ENCODE measurements around the gene TK2.
A peak's percentile ranks its signal among the peaks of the same experiment; 100 is the strongest.
"Not testable (repeated sequence)": the region's sequence is repeated elsewhere in the genome, so short reads cannot be mapped to it uniquely, and the experiment has no call there.

Gene TK2

DNA sequence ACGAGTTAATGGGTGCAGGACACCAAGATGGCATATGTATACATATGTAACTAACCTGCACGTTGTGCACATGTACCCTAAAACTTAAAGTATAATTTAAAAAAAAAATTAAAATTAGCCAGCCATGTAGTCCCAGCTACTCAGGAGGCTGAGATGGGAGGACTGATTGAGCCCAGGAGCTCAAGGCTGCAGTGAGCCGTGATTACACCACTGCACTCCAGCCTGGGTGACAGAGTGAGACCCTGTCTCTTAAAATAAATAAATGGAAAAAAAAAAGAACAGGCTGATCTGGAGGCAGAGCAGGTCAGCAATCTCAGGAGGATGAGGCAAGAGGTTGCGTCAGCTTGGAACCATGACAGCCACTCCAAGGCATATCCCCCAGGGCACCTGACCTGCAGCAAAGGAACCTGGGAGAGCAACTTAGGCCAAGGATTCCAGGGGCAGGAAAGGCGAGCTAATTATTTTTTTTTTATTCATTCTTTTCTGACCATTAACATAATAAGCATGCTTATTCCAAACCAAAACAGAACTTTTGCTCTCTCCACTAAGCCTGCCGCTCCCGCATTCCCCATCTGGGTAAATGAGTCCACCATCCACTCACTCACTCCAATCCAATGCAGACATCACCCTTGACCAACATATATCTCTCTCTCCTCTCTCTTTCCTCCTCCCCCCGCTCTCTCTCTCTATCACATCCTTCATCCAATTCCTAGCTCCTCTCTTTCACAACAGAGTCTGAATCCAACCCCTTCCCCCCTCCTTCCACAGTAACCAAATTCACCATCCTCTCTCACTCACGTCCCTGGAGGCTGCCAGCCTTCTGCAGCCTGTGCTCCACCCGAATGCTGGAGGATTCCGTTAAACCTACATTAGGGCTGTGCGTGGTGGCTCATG is 47.7 kb downstream of the TK2 start:
- no peak for DNase-seq

DNA sequence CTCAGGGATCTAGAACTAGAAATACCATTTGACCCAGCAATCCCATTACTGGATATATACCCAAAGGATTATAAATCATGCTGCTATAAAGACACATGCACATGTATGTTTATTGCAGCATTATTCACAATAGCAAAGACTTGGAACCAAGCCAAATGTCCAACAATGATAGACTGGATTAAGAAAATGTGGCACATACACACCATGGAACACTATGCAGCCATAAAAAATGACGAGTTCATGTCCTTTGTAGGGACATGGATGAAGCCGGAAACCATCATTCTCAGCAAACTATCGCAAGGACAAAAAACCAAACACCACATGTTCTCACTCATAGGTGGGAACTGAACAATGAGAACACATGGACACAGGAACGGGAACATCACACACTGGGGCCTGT is 48.4 kb downstream of the TK2 start:
- DNase-seq, result not testable (repeated sequence)

DNA sequence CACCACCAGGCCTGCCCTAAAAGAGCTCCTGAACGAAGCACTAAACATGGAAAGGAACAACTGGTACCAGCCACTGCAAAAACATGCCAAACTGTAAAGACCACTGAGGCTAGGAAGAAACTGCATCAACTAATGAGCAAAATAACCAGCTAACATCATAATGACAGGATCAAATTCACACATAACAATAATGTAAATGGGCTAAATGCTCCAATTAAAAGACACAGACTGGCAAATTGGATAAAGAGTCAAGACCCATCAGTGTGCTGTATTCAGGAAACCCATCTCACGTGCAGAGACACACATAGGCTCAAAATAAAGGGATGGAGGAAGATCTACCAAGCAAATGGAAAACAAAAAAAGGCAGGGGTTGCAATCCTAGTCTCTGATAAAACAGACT is 52.0 kb downstream of the TK2 start:
- not testable (repeated sequence) for DNase-seq

DNA sequence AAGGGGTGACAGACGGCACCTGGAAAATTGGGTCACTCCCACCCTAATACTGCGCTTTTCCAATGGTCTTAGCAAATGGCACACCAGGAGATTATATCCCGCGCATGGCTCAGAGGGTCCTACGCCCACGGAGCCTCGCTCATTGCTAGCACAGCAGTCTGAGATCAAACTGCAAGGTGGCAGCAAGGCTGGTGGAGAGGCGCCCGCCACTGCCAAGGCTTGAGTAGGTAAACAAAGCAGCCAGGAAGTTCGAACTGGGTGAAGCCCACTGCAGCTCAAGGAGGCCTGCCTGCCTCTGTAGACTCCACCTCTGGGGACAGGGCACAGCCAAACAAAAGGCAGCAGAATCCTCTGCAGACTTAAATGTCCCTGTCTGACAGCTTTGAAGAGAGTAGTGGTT is 53.7 kb downstream of the TK2 start:
- not testable (repeated sequence) for DNase-seq

DNA sequence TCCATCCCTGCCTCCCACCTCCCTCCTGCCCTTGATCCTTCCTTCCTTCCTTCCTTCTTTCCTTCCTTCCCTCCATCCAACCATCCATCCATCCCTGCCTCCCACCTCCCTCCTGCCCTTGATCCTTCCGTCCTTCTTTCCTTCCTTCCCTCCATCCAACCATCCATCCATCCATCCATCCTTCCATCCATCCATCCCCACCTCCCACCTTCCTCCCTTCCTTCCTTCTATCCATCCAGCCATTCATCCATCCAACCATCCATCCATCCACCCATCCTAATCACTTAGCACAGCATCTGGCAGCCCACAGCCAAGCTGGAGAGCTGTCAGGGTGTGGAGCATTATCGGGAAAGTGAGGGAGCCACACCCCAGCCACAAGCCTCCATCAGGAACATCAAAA is 54.5 kb downstream of the TK2 start:
- DNase-seq, result no peak

DNA sequence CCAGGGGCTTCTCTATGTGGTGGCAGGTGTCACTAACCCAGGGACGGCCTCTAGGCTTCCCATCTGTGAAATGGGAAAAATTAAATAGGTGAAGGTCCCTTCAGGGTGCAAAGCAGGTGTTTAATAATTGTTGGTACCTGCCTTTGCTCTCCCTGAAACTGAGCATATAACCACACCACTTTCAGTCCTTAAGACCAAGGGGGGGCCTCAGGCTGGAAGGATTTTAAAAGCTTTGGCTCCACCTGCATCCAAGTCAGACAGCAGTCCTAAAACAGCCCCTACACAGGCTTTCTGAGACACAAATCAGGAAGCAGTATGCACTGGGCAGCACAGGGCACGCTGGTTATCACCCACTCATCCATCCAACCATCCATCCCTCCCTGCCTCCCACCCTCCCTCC is 55.0 kb downstream of the TK2 start:
- DNase-seq, result no peak

DNA sequence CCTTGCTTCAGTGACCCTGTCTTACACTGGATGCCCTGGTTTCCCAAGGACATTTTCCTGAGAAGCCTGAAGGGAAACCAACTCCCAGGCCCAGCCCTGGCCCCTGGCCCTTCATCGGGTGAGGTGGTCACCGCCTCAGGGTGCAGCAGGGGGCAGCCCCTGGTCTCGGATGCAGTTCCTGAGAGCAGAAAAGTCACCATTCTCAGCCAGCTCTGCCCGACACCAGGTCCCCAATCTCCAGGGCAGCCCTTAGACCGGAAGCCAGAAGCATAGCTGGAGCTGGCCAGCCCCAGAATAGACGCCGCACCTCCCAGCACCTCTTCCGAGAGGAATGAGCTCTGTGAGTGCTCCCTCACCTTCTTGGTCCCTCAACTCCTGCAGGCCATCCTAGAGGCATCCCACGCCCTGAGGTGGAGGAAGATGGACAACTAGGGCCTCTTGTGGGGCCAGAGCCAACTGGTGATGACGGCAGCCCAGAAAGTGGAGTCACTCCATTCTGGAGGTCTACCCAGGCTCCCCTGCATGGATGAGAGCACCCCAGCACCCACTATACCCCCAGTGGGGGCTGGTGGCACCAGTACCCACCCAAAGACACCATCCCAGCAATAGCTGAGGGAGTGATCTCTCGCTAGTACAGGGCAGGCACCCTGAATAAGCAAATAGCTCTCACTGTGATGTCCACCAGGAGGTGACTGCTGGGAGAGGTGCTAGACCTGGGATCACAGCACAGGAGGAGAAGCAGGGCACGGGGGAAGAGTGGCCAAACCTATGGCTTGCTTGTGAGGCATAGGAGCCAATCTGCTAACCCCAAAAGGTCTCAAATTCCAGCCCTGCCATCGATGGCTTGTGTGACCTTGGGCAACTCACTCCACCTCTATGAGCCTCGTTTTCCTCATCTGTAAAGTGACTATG is 56.2 kb downstream of the TK2 start:
- DNase-seq, result no peak

DNA sequence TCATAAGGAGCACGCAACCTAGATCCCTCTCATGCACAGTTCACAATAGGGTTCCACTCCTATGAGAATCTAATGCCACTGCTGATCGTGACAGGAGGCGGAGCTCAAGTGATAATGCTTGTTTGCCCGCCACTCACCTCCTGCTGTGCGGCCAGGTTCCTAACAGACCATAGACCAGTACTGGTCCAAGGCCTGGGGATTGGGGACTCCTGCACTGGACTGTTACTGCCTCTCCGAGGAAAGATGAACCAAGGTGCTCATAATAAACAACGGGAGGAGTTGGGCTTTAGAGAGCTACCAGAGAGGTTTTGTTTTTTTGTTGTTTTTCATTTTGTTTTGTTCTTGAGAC is 58.2 kb downstream of the TK2 start:
- no peak for DNase-seq

DNA sequence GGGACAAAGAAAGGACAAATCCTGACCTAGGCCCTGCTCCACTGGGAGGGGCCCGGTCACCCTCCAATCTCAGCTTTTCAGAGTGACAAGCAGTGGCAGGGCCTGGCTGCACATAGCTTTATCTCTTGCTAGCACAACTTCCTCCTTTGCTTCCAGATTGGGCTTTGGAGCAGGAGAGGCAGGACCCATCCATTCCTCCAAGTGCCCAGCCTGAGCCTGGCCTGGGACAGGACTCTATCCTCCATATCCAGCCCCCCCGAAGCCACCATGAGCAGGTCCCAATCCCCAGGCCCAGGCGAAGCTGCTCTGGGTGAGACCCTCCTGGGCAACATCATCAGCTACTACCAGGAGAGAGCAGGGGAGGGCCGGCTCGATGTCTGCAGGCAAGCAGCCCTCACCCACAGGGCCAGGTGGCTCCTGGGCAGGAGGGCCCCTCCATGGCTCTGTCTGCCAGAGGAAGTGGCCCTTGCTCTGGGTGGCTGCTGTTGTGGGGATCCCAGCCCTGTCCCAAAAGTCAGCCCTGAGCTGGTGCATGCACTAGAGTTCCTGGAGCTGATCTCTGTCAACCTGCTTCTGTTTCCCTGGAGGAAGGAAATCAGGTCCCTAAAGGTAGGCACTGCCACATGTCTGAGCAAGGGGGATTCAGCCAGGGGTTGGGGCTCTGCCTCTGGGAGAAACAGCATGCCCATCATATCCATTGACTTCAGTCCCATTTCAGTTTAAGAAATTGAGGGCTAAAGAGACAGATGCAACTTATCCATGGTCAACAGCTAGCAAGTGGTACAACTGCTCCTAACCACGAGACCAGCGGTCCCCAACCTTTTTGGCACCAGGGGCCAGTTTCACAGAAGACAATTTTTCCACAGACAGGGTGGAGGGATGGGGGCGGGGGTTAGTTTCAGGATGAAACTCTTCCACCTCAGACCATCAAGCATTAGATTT is 58.9 kb downstream of the TK2 start:
- DNase-seq, result no peak

DNA sequence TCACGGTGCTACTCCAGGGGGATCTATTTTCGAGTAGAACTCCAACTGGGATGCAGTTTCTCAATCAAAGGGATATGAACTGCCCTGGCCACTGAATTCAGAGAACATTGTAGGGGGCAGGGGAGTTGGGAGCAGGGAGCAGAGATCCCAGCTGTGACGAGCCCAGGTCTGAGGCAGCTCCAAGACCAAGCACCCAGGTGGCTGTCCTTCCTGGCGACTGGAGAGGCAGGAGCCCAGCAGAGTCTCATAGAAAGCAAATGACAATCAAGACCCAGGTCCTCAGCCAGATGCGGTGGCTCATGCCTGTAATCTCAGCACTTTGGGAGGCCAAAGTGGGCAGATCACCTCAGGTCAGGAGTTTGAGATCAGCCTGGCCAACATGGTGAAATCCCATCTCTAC is 60.1 kb downstream of the TK2 start:
- no peak for DNase-seq

DNA sequence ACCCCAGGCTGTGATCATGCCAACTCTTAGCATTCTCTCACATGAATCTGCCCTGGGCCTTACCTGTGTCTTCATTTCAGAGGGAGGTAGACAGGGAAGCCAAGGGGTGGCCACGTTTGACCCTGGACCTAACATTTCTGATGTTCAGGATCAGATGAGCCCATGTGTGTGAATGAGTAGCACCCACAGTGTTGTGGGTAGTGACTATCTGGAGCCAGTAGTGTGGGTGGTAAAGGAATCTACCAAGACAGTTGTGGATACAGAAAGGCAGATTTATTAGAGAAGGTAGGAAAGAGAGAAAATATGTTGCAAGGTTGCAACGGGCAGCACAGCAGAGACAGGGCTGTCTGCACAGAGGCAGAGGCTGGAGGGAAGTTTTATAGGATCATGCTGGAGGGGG is 60.5 kb downstream of the TK2 start:
- DNase-seq, result no peak

DNA sequence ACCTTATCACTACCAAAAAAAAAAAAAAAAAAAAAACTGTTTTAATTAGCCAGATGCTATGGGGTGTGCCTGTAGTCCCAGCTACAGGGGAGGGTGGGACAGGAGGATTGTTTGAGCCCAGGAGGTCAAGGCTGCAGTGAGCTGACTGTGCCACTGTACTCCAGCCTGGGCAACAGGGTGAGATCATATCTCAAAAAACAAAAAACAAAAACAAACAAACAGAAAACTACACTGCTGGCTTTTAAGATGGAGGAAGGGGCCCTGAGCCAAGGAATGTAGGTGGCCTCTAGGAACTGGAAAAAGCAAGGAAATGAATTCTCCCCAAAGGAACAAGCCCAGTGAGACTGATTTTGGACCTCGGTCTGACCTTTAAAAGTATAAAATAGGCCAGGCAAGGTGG is 61.4 kb downstream of the TK2 start:
- no peak for DNase-seq

DNA sequence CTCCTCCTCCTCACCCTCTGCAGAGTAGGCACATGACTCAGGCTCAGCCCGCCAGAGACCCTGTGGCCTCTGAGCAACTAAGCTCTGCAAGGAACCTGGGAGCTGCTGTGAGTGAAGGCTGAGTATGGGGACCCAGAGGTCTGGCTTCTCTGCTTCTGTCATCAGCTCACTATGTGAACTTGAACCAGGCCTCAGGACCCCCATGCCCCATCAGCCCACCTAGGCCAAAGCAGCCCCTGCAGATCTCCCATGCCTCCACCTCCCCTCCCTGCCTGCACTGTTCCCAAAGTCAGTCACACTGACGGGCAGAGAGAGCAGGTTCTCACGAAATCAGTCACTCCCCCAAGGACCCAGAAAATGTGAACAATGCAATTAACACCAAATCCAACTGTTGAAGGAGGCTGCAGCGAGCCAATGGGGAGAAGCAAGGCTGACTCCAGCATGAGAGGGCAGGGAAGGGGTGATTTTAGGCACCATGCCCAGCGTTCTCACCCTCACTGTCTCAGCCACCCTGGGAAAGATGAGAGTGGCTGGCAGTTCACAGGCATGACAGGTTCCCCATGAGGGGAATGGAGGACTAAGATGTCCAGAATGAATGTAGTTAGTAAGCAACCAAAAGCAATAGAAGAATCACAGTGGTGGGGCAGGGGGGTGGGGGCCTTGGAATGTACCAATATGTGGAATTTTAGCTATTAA is 62.2 kb downstream of the TK2 start:
- DNase-seq, result no peak

DNA sequence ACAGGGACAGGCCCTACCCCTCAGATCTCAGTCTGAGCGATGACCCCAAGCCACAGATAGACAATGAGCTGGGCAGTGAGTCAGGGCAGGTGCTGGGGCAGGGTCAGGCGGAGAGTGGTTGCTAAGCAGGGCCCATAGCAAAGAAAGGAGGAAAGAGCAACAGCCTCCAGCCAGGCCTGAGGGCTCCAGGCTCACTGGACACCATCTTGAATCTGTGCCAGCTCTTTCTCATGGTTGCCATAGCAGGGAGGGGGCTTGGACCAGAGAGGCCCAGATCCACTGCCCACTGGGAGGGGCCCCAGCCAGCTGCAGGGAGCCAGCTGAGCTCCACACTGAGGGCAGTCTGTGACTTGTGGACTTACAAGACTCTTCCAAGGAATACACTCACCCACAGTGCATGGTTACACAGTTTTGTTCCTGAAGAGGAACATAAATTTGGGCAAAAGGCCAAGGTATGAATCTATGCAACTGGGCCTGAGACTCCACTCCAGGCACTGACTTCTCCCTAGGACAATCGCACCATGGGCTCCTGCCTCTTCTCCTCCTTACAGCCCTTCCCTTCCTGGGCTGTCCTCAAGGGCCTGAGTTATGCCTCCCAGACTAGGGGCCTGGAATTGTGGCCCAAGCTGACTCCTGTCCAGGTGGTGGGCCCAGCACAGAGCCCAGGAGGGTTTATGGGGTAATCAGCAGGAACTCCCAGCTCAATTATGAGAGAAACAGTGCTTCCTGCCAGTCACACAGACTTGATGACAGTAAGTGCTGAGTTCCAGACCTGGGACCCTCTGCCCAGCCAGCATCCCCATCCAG is 62.9 kb downstream of the TK2 start:
- no peak for DNase-seq

DNA sequence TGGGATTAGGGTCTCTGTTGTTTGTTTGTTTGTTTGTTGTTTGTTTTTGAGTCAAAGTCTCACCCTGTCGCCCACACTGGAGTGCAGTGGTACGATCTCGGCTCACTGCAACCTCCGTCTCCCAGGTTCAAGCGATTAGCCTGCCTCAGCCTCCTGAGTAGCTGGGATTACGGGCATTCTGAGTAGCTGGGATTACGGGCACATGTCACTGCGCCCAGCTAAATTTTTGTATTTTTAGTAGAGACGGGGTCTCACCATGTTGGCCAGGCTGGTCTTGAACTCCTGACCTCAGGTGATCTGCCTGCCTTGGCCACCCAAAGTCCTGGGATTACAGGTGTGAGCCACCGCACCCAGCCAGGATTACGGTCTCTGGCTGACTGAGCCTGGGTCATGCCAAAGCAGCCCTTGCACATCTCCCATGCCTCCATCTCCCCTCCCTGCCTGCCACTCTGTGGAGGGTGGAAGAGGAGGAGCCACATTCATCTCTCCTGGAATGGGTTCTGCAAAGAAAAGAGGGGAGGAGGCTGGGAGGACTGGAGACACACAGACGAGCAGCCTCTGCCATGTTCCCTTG is 63.6 kb downstream of the TK2 start:
- DNase-seq, result no peak

DNA sequence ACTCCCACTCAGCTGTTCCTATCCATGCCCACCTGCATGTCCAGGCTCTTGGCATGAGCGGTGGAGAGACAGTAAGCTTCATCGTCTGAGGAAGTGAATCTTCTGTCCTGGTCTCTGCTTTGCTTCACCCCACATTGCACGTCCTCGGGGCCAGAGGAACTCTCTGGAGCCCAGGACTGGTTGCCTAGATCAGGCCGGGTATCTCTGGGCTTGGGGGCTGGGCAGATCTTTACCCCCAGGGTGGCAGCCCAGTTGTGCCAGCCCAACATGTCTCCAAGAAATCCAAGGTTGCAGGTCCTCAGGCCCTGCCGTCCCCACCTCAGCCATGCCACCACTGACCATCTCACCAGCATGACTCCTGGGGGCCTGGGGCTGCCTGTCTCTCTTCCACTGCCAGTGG is 64.5 kb downstream of the TK2 start:
- no peak for DNase-seq

DNA sequence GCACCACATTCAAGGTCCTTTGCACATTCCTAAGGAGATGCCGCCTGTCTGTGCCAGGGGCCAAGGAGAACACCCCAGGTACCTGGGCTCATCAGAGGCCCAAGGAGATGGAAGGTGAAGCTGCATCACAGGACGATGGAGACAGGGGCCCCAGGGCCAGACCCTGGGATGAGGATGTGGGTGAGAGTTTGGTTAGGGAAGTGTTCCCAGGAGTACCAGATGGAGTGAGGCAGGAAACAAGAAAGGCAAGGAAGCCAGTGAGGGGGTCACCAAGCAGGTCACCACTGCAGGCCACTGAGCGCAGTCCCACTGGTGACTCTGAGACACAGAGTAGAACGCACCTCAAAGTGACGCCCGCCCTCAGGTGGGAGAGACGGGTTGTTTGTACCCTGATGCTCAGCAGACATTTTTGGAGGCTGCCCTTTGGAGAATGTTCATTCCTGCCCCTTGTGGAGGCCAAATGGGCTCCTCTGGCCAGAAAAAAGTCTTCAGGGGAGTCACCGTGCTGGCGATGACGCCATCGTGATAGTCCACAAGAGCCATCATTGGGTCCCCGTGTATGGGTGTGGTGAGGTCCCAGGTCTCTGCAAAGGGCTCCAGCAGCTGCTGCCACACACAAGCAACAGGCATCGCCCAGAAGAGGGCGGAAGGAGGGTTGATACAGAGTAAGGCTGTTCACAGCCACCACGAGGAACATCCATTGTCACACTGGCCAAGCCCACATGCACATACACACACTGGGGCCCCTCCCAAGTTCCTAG is 65.3 kb downstream of the TK2 start:
- no peak for DNase-seq

DNA sequence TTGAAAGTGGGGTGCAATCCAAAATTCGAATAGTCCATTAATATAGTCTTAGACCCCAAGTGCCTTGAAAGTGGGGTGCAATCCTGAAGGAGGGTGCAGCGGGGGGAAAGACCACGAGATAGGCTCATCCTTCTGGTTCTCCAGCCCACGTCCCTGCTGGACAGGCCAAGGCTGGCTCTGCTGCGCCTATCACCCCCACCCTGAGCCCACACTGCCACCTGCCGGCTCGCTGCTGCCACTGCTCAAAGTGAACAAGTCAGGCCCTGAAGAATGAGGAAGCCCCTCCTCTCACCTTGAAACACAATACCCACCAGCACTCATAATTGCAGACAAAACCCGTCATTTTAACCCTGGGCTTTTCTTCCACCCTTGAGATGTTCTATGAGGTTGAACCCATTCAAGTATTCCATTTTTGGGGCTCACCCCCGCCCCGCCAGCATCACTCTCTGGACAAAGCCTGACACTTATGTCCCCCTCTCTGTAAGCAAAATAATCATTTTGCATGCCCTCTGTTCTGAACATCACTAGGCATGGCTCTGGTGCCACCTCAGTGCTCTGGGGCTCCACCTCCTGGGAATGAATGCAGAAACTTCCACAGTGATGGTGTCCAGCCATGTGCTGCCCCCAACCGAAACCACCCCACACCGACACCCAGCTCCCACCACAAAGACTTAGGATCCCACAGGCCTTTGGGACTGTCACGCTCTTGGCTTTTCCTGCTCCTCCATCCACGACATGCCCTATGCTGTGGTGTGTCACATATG is 66.1 kb downstream of the TK2 start:
- DNase-seq, result peak; percentile 86

DNA sequence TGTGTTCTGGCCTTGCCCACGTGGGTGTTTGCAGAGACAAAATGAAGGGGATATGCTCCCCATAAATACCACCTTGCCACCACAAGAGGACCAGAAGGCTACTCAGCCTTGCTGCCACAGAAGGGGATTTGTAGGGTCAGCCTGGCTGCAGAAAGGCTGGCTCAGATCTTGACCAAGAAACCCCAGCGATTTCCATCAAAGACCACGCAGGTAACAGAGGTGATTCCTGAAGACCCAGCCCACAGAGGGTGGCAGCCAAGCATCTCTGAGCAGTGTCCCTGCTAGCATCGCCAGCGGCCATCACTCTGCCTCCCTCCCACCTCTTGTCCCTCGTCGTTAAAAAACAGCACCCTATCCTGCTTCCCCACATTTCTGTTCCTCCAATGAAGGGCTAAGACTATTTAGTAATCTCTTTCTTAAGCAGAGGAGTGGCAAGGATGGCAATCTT is 68.0 kb downstream of the TK2 start:
- no peak for DNase-seq

Data from 8988T (cell line).